Kidney epithelial cell (primary cell): ENCODE data around the gene GALNT1. TPM values are rescaled to one million over a fixed set of nuclear protein-coding genes. Genes with fewer than 3 reads are reported as not detected.
A peak's percentile ranks its signal among the peaks of the same experiment; 100 is the strongest.

ENCODE experiments used
- DNase-seq: peaks from one replicate; pipeline ENCODE4 v3.0.0-alpha.2; 2010; ENCODE audit warnings: low read depth
- H3K27me3 ChIP-seq: 2 replicates; pipeline ENCODE4 v1.6.0; 2011; ENCODE audit warnings: low read length; ENCODE audit not compliant: control insufficient read depth, insufficient read depth
- H3K36me3 ChIP-seq: 2 replicates; pipeline ENCODE4 v1.5.1; 2011; ENCODE audit warnings: low read length; ENCODE audit not compliant: control insufficient read depth, insufficient read depth
- H3K4me3 ChIP-seq: 2 replicates; pipeline ENCODE4 v1.5.1; 2011; ENCODE audit warnings: low read depth, mild to moderate bottlenecking, control low read depth, low read length
- total RNA-seq: library from RNA; depleted of rRNA; stranded (reverse); fragments of >200 nt; gene quantifications from 2 replicates; pipeline ENCODE4 v1.2.3, GENCODE V29; 2015
- TF ChIP-seq, protein P1 (sequence below): IDR thresholded peaks from 2 replicates; pipeline ENCODE4 v1.5.1; 2011; ENCODE audit warnings: mild to moderate bottlenecking, moderate library complexity, low read length, control low read depth, inconsistent platforms; ENCODE audit not compliant: insufficient read depth, poor library complexity, severe bottlenecking

The GALNT1 gene
- total RNA-seq, 1 donor from 2014 or later = 53.2 TPM

DNA sequence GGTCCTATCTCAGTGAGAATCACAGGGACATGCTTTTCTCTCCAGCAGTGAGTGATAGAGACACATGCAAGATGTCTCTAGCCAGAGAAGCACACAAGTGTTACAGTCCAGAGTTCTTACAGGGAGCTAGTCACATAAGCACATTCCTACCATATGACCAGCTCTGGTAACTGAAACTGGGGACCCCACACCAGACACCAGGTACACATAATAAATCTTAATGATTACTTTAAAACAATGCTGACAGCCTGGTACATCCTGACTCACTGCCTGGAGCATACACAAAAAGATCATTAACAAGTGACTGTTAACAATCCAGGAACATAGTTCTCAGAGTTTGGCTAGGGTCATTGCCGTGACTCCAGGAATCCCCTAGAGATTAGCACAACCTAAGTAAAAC, 53.6 kb downstream of the GALNT1 start:
- Histone ChIP-seq H3K36me3 (no peaks in the 10 kb centered on the region), H3K4me3 (no peak overlapping the region), H3K27me3 (no peaks in the 10 kb centered on the region)
- DNase-seq = peak; percentile 92
- TF ChIP-seq, protein P1, sequence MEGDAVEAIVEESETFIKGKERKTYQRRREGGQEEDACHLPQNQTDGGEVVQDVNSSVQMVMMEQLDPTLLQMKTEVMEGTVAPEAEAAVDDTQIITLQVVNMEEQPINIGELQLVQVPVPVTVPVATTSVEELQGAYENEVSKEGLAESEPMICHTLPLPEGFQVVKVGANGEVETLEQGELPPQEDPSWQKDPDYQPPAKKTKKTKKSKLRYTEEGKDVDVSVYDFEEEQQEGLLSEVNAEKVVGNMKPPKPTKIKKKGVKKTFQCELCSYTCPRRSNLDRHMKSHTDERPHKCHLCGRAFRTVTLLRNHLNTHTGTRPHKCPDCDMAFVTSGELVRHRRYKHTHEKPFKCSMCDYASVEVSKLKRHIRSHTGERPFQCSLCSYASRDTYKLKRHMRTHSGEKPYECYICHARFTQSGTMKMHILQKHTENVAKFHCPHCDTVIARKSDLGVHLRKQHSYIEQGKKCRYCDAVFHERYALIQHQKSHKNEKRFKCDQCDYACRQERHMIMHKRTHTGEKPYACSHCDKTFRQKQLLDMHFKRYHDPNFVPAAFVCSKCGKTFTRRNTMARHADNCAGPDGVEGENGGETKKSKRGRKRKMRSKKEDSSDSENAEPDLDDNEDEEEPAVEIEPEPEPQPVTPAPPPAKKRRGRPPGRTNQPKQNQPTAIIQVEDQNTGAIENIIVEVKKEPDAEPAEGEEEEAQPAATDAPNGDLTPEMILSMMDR = no peak

DNA sequence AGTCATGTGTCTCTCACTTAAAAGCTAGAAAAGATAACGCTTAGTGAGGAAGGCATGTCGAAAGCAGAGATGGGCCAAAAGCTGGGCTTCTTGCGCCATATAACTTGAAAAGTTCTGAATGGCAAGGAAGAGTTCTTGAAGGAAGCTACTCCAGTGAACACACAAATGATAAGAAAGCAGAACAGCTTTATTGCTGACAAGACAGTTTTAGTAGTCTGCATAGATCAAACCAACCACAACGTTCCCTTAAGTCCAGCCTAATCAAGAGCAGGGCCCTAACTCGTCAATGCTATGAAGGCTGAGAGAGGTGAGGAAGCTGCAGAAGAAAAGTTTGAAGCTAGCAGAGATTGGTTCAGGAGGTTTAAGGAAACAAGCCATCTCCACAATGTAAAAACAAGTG, 55.7 kb downstream of the GALNT1 start:
- no peak for DNase-seq

DNA sequence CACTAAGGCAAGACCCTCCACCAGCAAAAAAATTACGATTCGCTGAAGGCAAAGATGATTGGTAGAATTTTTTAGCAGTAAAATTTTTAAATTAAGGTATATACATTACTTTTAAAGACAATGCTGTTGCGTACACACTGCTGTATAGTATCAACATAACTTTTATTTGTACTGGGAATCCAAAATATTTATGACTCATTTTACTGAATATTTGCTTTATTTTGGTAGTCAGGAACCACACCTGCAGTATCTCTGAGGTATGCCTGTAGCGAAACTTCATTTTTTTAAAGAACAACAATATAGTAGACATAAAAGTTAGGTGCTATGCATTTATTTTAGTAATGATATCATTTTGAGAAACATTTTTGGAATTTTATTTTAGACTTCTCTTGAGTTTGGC, 57.8 kb downstream of the GALNT1 start:
- no peaks in the 10 kb centered on the region for H3K27me3 ChIP-seq
- no peak for DNase-seq
- TF ChIP-seq, protein P1 = no peak
- no peaks in the 10 kb centered on the region for H3K36me3 ChIP-seq
- no peak overlapping the region for H3K4me3 ChIP-seq

More for the DNA sequence above, 55.7 kb downstream of the GALNT1 start:
- Histone ChIP-seq H3K27me3 (no peaks in the 10 kb centered on the region), H3K4me3 (no peak overlapping the region), H3K36me3 (no peaks in the 10 kb centered on the region)
- TF ChIP-seq, protein P1 = no peak

DNA sequence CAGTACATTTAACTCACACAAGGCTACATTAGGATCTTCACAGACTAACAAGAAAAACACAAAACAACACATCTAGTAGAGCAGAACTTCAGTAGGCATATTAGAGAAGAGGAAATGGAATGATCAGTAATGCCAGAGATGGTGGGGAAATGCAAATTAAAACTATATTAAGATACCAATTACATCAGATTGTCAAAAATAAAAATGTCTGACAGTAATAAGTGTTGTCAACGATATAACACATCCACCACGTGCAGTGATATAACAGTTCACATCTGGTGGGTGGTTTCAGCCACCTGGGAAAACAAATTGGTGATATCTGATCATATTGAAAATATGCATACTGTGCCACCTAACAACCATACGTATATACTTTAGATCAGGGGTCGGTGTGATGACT, 59.9 kb downstream of the GALNT1 start:
- TF ChIP-seq, protein P1 = no peak
- no peak for DNase-seq
- H3K27me3 ChIP-seq = no peaks in the 10 kb centered on the region
- no peak overlapping the region for H3K4me3 ChIP-seq
- no peaks in the 10 kb centered on the region for H3K36me3 ChIP-seq

DNA sequence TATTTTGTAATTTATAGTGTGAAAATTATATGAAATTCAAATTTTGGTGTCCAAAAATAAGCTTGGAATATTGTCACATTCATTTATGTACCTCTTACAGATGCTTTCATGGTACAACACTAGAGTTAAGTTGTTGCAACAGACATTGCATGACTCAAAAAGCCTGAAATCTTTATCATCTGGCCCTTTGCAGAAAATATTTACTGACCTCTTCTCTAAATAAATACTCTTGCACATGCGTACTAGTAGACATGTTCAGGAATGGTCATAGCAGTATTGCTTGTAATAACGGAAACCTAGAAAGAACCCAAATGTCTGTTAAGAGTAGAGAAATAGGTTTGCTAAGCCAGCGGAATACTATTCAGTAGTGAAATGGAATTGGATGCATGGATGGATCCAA, 60.4 kb downstream of the GALNT1 start:
- Histone ChIP-seq H3K4me3 (no peak overlapping the region), H3K27me3 (no peaks in the 10 kb centered on the region), H3K36me3 (no peaks in the 10 kb centered on the region)
- TF ChIP-seq, protein P1 = no peak
- no peak for DNase-seq

DNA sequence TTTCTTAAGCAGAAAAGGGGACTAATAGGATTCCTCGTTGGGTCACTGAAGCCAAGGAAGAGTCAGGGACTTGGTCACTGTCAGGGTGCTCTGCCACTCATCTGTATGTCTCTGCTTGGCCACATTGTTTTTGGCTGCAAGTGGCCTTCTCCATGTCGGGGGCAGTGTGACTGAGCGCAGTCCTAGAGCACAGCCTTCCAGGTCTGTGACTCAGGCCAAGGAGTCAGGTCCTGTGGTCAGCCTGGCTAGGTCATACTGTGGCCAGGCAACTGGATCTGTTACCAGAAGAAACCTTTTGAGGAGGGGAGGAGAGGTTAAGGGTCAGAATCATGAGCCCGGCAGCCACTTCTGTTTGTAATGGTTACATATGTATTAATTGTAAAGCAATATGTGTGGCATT, 61.3 kb downstream of the GALNT1 start:
- no peaks in the 10 kb centered on the region for H3K36me3 ChIP-seq
- DNase-seq = no peak
- TF ChIP-seq, protein P1 = no peak
- no peaks in the 10 kb centered on the region for H3K27me3 ChIP-seq
- H3K4me3 ChIP-seq = no peak overlapping the region
